GM19397 (cell line): ENCODE data around the gene ARVCF.

ENCODE experiments used
- ATAC-seq: cut with Tn5 transposase; IDR thresholded peaks from one replicate; pipeline ENCODE4 v1.9.1; 2021; ENCODE audit warnings: mild to moderate bottlenecking, moderate library complexity; ENCODE audit not compliant: unreplicated experiment

ARVCF gene

DNA sequence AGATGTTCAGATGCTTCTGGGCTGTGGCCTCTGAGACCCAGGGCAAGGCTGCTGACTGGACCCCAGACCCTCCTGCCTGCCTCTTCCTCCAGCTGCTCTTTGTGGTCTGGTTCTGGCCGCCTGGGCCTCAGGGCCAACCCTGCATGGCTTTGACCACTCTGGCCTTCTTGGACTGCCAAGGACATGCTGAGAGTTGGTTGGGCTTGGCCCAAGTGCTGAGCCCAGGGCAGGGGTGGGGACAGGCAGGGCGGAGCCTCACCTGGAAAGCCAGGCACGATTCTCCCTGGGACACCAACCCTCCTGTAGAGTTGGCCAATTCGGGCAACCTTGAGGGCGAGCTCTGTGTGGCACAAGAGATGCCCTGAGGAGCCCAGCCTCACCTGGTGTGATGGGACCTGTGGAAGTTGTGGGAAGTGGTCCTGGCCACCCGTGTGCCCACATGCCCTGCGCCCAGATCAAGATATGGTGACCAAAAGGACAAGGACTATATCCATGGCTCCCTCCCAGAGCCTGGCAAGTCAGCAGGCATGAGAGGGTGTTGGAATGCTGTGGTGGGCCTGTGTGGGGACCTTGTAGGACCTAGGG, 15.9 kb upstream of the ARVCF start:
- ATAC-seq: no peak

DNA sequence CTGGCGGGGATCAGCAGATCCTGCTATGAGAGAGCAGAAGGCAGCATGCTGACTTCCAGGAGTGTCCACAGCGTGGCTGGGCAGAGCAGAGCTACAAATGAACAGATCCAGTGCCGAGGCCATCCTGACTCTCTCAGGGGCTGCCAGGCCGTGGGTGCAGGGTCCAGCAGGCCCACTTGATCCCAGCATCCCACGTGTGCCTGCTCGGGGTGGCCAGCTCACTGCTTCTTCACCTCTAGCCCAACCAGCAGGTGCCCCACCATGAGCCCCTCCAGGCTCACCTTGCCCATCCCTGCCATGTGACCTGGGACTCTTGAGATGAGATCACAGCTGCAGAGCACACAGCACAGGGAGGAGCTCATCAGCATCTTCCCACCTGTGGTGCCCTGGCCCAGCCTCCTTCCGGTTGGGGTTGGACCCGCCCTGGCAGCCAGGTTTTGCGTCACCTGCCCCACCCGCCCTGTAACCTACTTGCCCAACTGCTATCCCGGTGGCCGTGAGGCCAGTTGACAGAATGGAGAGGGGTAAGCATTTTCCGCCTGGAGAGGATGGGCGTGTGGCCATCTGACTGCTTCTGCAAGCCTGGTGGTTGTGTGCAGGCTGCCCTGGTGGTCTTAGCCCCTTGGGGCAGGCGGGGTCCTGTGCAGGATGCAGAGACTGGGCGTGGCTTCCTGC, 15.2 kb upstream of the ARVCF start:
- no peak for ATAC-seq

DNA sequence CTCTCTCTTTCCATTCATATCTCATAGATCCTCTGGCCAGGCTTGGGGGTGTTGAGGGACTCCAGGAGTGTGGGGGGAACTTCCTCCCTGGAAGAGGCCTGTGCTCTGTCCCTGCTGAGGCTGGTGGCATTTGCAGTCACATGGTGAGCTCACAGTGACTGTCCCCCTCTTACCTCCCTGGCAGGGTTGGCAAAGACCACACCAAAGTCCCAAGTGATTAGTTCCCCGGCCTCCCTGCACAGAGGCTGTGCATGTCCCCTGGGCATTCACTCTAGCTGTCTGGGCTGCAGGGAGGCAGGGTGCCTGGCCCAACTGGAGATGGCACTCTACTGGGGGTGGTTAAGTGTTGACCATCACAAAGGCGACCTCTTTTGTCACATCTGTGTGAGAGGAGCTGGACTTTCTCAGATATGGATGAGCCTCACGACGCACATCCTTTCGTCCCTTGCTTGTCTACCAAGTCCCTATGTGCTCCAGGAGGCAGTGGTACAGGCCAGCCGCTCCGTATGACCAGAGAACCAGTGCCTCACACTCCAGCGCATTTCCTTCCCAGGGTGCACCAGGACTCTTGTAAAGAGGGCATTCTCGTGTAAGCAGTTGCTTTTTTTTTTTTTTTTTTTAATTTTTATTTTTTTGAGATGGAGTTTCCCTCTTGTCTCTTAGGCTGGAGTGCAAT, 13.1 kb upstream of the ARVCF start:
- ATAC-seq: no peak

DNA sequence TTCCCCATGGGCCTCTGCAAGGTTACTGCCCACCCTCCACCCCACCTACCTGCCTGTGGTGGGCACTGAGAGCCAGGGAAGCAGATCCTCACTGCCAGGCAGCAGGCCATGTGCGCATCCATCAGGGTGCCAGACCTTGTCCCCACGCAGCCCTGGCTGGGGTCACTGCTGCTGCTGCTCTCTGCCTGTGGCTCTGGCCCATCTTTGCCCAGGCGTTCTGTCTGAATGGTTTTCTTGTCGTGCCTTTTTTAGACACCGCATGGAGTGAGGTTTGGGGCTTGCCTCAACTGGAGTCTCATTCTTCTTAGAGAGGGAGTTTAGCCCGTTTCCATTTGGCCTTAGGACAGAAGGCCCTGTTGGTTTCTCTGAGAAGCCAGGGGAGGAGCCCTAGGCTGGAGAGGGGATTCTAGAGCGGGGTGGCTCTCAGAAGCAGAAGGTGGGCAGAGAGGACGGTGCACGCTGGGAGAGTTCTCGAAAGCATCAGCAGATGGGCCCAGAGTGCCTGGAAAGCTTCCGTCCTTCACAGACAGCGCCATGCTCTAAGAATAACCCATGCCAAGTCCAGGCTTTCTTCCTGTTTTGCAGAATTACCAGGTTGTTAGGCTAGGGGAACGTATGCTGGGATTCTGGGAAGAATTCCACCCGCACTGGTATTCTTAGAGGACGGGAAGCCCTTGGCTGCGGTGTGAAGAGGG, 12.4 kb upstream of the ARVCF start:
- ATAC-seq: no peak

DNA sequence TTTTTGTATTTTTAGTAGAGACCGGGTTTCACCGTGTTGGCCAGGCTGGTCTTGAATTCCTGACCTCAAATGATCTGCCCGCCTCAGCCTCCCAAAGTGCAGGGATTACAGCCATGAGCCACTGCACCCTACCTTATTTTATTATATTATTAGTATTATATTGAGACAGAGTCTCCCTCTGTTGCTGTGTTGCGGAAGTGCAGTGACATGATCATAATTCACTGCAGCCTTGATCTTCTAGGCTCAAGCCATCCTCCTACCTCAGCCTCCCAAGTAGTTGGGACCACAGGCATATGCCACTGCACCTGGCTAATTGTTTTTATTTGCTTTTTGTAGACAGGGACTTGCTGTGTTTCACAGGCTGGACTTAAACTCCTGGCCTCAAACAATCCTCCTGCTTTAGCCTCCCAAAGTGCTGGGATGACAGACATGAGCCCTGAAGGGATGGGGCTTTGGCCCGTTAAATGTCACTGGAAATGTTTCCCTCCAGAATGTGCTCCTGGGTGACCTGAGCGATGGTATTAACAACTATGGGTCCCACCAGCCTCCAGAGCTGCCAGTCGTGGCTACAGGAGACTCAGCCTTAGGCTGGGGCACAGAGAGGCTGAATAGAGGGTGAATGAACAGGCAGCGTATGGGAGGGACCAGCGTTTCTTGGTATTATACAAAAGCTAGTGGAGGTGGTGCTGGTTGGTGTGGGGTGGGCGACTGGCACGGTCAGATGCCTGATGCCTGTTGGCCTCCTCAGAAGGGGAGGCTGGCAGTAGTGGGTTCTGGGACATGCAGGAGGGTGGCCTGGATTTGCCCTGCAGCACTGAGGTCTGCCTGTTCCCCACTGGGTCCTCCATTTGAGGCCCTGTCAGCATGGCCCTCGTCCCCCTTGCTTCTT, 11.6 kb upstream of the ARVCF start:
- no peak for ATAC-seq

DNA sequence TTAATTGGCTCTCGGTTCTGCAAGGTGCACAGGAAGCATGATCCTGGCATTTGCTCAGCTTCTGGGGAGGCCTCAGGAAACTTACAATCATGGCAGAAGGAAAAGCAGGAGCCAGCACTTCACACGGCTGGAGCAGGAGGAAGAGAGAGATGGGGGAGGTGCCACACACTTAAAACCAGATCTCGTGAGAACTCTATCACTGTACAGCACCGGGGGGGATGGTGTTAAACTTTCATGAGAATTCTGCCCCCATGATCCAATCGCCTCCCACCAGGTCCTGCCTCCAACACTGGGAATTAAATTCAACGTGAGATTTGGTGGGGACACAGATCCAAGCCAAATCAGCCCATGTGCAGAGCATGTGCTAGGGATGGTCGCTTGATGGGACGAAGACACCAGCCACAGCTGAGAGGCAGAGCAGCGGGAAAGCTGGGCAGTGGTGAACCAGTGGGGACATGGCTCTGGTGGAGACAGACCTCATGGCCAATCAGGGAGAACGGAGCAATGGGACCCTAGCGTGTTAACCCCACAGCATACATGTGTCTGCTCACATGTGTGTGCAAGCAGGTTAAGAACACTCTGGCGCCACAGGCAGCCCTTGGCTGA, 10.5 kb upstream of the ARVCF start:
- ATAC-seq: no peak

DNA sequence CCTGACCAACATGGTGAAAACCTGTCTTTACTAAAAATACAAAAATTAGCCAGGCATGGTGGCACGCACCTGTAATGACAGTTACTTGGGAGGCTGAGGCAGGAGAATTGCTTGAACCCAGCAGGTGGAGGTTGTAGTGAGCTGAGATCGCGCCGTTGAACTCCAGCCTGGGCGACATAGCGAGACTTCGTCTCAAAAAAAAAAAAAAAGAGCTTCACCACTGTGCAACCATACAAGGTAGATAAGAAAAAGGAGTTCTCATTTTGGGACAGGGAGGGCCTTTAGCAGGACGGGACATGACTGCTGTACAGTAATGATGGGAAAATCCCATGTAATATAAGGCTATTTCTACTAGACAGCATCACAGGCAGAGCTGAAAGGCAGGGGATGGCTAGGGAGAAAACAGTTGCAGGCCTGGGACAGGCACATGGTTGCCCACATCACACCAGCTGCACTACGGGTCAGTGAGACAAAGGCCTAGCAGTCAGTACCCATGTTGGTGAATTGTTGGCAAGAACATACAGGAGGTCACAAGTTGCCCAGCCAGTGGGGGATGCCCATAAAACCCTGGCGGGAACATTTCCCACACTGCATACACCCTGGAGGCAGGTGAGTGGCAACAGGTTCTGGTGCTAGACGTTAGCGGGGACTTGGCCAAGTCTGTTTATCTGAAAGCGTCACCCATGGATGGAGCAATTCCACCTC, 9.7 kb upstream of the ARVCF start:
- ATAC-seq: no peak

DNA sequence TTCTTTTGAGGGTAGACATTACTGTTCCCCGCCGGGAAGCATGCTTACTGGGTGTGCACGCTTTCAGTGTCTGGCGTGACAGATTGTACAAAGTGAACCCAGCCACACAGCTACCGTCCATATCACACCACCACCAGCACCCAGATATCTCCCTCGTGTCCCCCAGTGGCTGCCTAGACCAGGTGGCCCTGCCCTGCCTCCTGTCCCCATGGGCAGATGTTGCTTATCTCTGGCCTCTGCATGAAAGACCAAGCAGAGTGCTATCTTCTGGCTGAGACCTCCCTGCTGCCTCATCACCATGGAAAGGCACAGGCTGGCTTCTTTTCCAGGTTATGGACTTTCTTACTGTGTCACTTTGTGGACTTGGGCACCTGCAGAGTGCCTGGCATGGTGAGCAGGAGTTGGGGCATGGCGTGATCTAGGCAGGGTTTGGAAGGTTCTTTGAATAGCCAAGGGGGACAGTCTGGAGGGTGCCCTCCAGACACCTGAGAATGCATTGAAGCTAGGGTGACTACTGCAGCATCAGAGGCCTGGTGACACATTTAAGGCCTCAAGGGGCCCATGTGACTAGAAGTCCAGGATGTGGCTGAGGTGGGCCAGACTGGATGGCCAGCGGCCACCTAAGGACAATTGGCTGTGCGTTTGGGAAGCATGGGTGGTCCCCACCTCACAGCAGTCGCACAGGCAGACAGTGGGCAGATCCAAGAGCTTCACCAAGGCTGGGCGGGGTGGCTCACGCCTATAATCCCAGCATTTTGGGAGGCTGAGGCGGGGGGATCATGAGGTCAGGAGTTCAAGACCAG, 9.0 kb upstream of the ARVCF start:
- ATAC-seq: no peak

DNA sequence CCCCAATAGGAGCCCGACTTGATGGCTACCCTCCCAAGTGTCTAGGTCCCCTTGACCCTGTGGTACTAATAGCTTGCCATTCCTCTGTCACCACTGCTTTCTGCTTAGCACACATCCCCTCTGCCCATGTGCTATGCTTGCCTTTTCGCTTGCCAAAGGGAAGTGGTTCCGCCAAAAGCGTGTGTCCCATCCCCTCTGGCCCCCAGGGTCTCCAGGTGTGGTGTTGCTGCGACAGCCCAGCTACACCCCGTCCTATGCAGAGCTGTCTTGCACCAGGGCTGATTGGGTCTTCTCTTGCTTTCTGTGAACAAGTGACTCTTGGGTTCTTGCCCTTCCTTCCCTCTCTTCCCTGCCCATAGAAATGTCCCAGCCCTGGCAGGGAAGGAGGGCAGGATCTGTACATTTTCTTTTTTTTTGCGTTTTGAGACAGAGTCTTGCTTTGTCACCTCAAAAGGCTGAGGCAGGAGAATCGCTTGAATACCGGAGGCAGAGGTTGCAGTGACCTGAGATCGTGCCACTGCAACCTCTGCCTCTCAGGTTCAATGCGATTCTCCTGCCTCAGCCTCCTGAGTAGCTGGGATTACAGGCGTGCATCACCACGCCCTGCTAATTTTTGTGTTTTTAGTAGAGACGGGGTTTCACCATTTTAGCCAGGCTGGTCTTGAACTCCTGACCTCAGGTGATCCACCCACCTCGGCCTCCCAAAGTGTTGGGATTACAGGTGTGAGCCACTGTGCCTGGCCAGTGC, 8.2 kb upstream of the ARVCF start:
- no peak for ATAC-seq

DNA sequence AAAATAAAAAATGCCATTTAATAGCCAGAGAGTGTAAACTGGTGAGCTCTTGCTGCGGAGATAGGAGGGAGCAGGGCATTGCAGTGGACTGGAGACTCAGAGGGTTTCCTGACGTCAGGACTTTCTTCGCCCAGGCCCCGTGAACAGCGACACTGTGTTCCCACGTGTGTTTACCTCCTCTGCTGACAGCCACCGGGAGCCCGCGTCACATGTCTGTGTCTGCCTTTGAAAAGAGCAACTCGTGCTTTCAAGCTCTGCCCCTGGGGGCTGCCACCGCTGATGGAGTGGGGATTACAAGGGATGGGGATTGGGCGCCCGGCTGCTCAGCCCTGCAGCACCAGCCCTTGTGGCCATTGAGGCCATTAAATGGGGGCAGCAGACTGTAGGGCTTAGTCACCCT, 7.6 kb upstream of the ARVCF start:
- no peak for ATAC-seq

DNA sequence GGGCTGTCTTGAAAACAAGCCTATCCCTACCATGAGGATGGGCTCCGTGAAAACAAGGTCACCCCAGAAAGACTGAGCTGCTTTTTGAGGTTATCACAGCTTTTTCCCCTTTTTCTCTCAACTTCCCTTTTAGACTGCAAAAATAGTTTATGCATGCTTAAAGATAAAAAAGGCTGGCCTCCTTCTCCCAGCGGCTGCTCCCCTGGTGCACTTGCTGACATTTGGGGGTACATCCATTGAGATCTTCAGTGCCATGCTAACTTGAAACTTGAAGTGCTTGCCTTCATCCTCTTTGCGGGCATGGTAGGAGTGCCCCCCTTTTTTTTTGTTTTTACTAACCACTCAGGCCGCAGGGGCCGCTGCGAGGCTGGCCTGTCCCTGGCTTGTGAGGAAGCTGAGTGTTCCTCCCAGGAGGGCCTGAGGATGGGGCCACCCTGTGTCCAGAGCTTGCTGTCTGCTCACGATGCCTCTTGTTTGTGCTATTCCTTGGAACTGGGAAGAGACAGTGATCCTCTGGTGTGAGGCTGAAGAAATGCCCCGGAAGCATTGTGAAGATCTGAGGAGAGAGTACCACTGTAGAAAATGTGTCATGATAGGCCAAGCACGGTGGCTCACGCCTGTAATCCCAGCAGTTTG, 6.5 kb upstream of the ARVCF start:
- ATAC-seq: no peak

DNA sequence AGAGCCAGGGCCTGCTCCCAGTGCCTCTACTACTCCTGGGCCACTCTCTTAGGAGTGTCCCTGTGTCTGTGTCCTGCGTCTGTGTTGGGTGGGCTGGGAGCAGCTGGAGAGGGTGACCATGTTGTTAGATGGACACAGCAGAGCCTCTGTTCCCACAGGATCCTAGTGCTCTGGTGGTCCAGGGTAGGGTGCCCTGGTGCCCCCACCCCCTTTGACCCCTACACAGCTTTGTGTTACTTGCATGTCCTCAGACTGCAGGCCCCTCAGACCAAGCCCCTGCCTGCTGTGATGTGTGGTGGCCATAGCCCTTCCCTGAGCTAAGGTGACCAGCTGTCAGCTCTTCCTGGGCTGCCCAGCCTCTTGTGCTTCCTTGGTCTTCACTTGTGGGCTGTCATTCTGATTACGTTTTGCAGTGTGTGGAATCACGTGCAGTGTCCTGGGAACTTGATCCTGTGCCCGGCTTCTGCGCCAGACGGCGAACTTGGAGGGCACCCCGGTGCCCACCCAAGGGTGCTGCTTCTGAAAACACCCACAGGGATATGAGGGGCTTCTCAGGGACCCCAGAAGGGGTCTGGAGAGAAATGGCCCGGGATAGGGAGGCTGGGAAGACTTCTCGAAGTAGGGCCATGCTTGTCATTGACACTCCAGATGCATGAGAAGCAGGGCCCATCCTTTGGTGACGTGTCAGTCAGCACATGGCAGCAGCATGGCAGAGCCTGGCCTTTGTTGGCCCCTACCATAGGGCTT, 5.8 kb upstream of the ARVCF start:
- ATAC-seq: no peak

DNA sequence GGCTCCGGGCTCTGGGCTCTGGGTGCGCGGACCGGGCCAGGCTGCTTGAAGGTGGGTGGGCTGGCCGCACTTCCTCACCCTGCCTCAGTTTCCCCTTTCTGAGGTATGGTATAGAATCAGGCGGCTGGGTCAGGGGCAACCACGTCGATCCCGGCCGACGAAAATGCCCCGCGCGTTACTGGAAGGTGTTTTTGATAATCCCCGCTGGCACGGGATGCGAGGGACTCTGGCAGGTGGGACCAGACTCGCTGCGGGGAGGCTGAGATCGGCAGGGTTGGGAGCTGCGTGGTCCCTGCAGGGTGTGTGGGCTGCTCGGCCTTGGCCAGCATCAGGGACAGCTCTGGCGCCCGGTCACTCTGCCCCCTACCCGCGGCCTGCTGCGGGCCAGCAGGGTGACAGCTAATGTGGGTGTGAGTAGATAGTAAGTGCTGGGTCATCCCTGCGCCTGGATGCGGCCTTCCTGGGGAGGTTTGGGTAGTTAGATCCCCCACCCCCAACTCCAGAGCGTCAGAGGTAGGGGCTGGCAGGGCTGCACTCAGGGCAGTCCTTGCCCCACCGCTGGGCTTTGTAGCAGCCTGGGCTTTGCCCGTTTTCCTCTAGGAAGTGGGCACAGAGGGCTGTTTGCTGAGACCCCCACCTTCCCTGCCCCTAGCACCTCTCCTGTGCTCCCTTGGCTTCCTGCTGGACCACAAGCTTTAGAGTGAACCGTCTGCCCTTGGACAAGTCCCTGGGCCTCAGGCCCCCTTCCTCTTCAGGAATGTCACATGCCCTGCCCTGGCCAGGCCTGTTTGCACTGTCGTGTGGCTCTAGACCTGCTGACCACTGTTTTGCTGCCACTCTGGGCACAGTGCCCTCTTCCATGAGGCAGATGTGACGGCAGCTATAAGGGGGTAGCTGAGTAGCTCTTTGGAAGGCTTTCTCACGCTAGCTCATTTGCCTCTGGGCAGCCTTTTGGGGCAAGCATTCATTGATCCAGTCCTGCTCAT, 4.9 kb upstream of the ARVCF start:
- no peak for ATAC-seq

DNA sequence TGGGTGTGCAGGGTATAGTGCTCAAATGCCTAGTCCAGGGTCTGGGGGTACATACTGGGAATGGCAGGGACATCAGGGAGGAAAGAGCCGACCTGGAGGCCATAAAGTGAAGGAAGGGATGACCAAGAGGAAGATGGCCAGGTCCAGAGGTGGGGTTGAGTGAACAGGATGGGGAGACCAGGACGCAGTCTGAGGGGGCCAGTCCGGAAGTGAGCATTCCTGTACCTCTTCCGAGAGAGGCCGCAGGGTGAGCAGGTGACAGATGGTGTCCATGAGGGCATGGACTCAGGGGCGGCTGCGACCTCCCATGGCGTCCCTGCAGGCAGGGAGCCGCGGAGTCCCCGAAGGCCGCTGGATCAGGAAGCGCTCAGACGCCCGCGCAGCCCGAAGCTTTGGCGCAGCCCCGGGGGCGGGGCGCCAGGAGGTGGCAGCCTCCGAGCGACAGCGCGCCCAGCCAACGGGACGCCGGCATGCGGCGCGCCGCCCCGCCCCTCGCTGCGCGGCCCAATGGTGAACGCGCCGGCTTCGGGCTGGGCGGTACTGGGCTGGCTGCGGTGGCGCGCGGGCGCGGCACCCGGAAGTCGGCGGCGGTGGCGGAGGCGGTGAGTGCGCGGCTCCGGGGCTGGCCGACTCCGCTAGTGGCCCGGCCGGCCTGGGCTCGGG, 4.0 kb upstream of the ARVCF start, which contains the start of gene TANGO2:
Gene TANGO2 (plus strand): TSS at position 578 of the 663 bp plus-strand sequence. CDS start 15,689 bp downstream, outside the sequence.
- peak; percentile 80 for ATAC-seq
